HUES64 (cell line): ENCODE measurements around the gene EPHB2.

Experiments used
- H3K27ac ChIP-seq: 2 replicates; pipeline ENCODE4 v1.7.0; 2013; ENCODE audit warnings: low read depth, low read length, inconsistent platforms
- H3K27me3 ChIP-seq: 2 replicates; pipeline ENCODE4 v1.6.1; 2013; ENCODE audit warnings: mild to moderate bottlenecking, low read length; ENCODE audit not compliant: insufficient read depth
- H3K36me3 ChIP-seq: 2 replicates; pipeline ENCODE4 v1.6.1; 2013; ENCODE audit warnings: mild to moderate bottlenecking, low read length; ENCODE audit not compliant: insufficient read depth
- H3K4me1 ChIP-seq: 2 replicates; pipeline ENCODE4 v1.6.1; 2013; ENCODE audit warnings: mild to moderate bottlenecking, low read length, moderate library complexity; ENCODE audit not compliant: insufficient read depth
- H3K4me3 ChIP-seq: 2 replicates; pipeline ENCODE4 v1.5.1; 2013; ENCODE audit warnings: mild to moderate bottlenecking, low read length, moderate library complexity
- H3K9ac ChIP-seq: 2 replicates; pipeline ENCODE4 v1.6.1; 2013; ENCODE audit warnings: mild to moderate bottlenecking, low read depth, low read length
- H3K9me3 ChIP-seq: 2 replicates; pipeline ENCODE4 v1.6.1; 2013; ENCODE audit warnings: low read depth, low read length; ENCODE audit not compliant: insufficient read depth
- WGBS: fragments of 150-250, 120-280 bp; methylation state at CpG from one replicate; pipeline ENCODE4 v1.1.7; 2013; ENCODE audit warnings: missing lambda C conversion rate; 5-methylcytosine and 5-hydroxymethylcytosine counted together

EPHB2 gene

GRCh38 chr1:22745669-22746585, 35.3 kb downstream of the EPHB2 start:
- no peak overlapping the region for H3K4me3 ChIP-seq
- WGBS: 85% methylated on average over 14 of the region's 14 CpGs
- no peaks in the 10 kb centered on the region for H3K27me3 ChIP-seq
- no peak overlapping the region for H3K27ac ChIP-seq
- no peak overlapping the region for H3K9ac ChIP-seq
- H3K4me1 ChIP-seq: peaks cover 9% of the 10 kb centered on the region; the same call in 1 of the 2 replicates
- no peaks in the 10 kb centered on the region for H3K9me3 ChIP-seq
- H3K36me3 ChIP-seq: no peaks in the 10 kb centered on the region

GRCh38 chr1:22747021-22747734, 36.5 kb downstream of the EPHB2 start:
- no peak overlapping the region for H3K4me3 ChIP-seq
- no peak overlapping the region for H3K9ac ChIP-seq
- no peak overlapping the region for H3K27ac ChIP-seq
- H3K27me3 ChIP-seq: no peaks in the 10 kb centered on the region
- no peaks in the 10 kb centered on the region for H3K9me3 ChIP-seq
- WGBS: 90% methylated on average over 12 of the region's 12 CpGs
- H3K4me1 ChIP-seq: peaks cover 9% of the 10 kb centered on the region; the same call in 1 of the 2 replicates
- no peaks in the 10 kb centered on the region for H3K36me3 ChIP-seq

- H3K4me3 ChIP-seq: no peak overlapping the region
- no peaks in the 10 kb centered on the region for H3K27me3 ChIP-seq
- no peak overlapping the region for H3K9ac ChIP-seq
- H3K9me3 ChIP-seq: no peaks in the 10 kb centered on the region
- 94% methylated on average over 4 of the region's 4 CpGs for WGBS
- peaks cover 9% of the 10 kb centered on the region; the same call in 1 of the 2 replicates for H3K4me1 ChIP-seq
- H3K27ac ChIP-seq: no peak overlapping the region
- no peaks in the 10 kb centered on the region for H3K36me3 ChIP-seq
These were observed 37.1 kb downstream of the EPHB2 start for GRCh38 chr1:22747735-22748073.

- no peaks in the 10 kb centered on the region for H3K27me3 ChIP-seq
- peaks cover 9% of the 10 kb centered on the region; the same call in 1 of the 2 replicates for H3K4me1 ChIP-seq
- H3K9ac ChIP-seq: no peak overlapping the region
- H3K9me3 ChIP-seq: no peaks in the 10 kb centered on the region
- 91% methylated on average over 4 of the region's 4 CpGs for WGBS
- no peak overlapping the region for H3K27ac ChIP-seq
- no peak overlapping the region for H3K4me3 ChIP-seq
- H3K36me3 ChIP-seq: no peaks in the 10 kb centered on the region
These were observed 38.9 kb downstream of the EPHB2 start for GRCh38 chr1:22749503-22749902.

- H3K4me3 ChIP-seq: no peak overlapping the region
- H3K36me3 ChIP-seq: no peaks in the 10 kb centered on the region
- no peaks in the 10 kb centered on the region for H3K9me3 ChIP-seq
- H3K27me3 ChIP-seq: no peaks in the 10 kb centered on the region
- peaks cover 9% of the 10 kb centered on the region; the same call in 1 of the 2 replicates for H3K4me1 ChIP-seq
- no peak overlapping the region for H3K9ac ChIP-seq
- no peak overlapping the region for H3K27ac ChIP-seq
- 30% methylated on average over 5 of the region's 5 CpGs for WGBS
These were observed 39.5 kb downstream of the EPHB2 start for GRCh38 chr1:22749919-22750684.

- WGBS: 79% methylated on average over 1 of the region's 1 CpG
- H3K4me1 ChIP-seq: peaks cover 9% of the 10 kb centered on the region; the same call in 1 of the 2 replicates
- no peaks in the 10 kb centered on the region for H3K9me3 ChIP-seq
- H3K4me3 ChIP-seq: no peak overlapping the region
- no peaks in the 10 kb centered on the region for H3K27me3 ChIP-seq
- no peak overlapping the region for H3K9ac ChIP-seq
- H3K27ac ChIP-seq: no peak overlapping the region
- no peaks in the 10 kb centered on the region for H3K36me3 ChIP-seq
These were observed 40.0 kb downstream of the EPHB2 start for GRCh38 chr1:22750685-22751051.

GRCh38 chr1:22751124-22751531, 40.5 kb downstream of the EPHB2 start:
- H3K36me3 ChIP-seq: no peaks in the 10 kb centered on the region
- H3K9ac ChIP-seq: no peak overlapping the region
- H3K4me1 ChIP-seq: peaks cover 9% of the 10 kb centered on the region; the same call in 1 of the 2 replicates
- 83% methylated on average over 6 of the region's 6 CpGs for WGBS
- no peak overlapping the region for H3K27ac ChIP-seq
- H3K9me3 ChIP-seq: no peaks in the 10 kb centered on the region
- no peaks in the 10 kb centered on the region for H3K27me3 ChIP-seq
- H3K4me3 ChIP-seq: no peak overlapping the region

- no peaks in the 10 kb centered on the region for H3K27me3 ChIP-seq
- H3K36me3 ChIP-seq: no peaks in the 10 kb centered on the region
- no peak overlapping the region for H3K4me3 ChIP-seq
- no peak overlapping the region for H3K9ac ChIP-seq
- no CpG with 5 or more reads among the region's 1 CpG for WGBS
- H3K4me1 ChIP-seq: peaks cover 9% of the 10 kb centered on the region; the same call in 1 of the 2 replicates
- no peak overlapping the region for H3K27ac ChIP-seq
- H3K9me3 ChIP-seq: no peaks in the 10 kb centered on the region
These were observed 41.7 kb downstream of the EPHB2 start for GRCh38 chr1:22752339-22752738.

- Histone ChIP-seq H3K27me3 (no peaks in the 10 kb centered on the region), H3K4me3 (no peak overlapping the region), H3K4me1 (peaks cover 9% of the 10 kb centered on the region; the same call in 1 of the 2 replicates), H3K9ac (no peak overlapping the region), H3K9me3 (no peaks in the 10 kb centered on the region), H3K36me3 (no peaks in the 10 kb centered on the region), H3K27ac (no peak overlapping the region)
- 80% methylated on average over 12 of the region's 12 CpGs for WGBS
These were observed 42.9 kb downstream of the EPHB2 start for GRCh38 chr1:22753481-22753971.

GRCh38 chr1:22754106-22754768, 43.6 kb downstream of the EPHB2 start:
- Histone ChIP-seq H3K4me1 (peaks cover 9% of the 10 kb centered on the region; the same call in 1 of the 2 replicates), H3K27ac (no peak overlapping the region), H3K27me3 (no peaks in the 10 kb centered on the region), H3K36me3 (no peaks in the 10 kb centered on the region), H3K9ac (no peak overlapping the region), H3K4me3 (no peak overlapping the region), H3K9me3 (no peaks in the 10 kb centered on the region)
- 85% methylated on average over 10 of the region's 10 CpGs for WGBS
